HepG2 (cell line): ENCODE results near the gene SLC39A2. TPM values are rescaled to one million over a fixed set of nuclear protein-coding genes. Genes with fewer than 3 reads are reported as not detected.

Experiments used
- FOXO1 ChIP-seq: sonication (generic); formaldehyde crosslinking; IDR thresholded peaks from 2 replicates; pipeline ENCODE4 v1.4.0; 2020; ENCODE audit warnings: missing genetic modification reagents
- HNRNPL ChIP-seq: fragments of 200-400 bp; formaldehyde crosslinking; IDR thresholded peaks from 2 replicates; pipeline ENCODE4 v1.6.1; 2017; ENCODE audit warnings: mild to moderate bottlenecking, low read depth, low read length
- HOXD1 ChIP-seq: sonication (generic); formaldehyde crosslinking; IDR thresholded peaks from 2 replicates; pipeline ENCODE4 v1.5.0; 2020; ENCODE audit warnings: missing genetic modification reagents
- KAT8 ChIP-seq: IDR thresholded peaks from 2 replicates; pipeline ENCODE4 v1.6.1; 2016; ENCODE audit warnings: missing genetic modification reagents, missing compliant biosample characterization
- NFKB2 ChIP-seq: sonication (generic); formaldehyde crosslinking; IDR thresholded peaks from 2 replicates; pipeline ENCODE4 v1.4.0; 2020; ENCODE audit warnings: missing genetic modification reagents, borderline replicate concordance
- TBP ChIP-seq: sonication (generic); formaldehyde crosslinking; IDR thresholded peaks from 2 replicates; pipeline ENCODE4 v1.5.0; 2020; ENCODE audit warnings: missing genetic modification reagents
- ZFP36L1 ChIP-seq: sonication (generic); formaldehyde crosslinking; IDR thresholded peaks from 2 replicates; pipeline ENCODE4 v1.8.0; 2022; ENCODE audit warnings: mild to moderate bottlenecking, missing genetic modification reagents, moderate library complexity
- ZKSCAN1 ChIP-seq: fragments of 150-350 bp; IDR thresholded peaks from 2 replicates; pipeline ENCODE4 v1.6.1; 2014; ENCODE audit warnings: low read length
- ZNF230 ChIP-seq: sonication (generic); formaldehyde crosslinking; IDR thresholded peaks from 2 replicates; pipeline ENCODE4 v1.4.0; 2020; ENCODE audit warnings: mild to moderate bottlenecking, missing genetic modification reagents
- ZNF317 ChIP-seq: sonication (generic); formaldehyde crosslinking; IDR thresholded peaks from 2 replicates; pipeline ENCODE4 v1.5.0; 2020; ENCODE audit warnings: mild to moderate bottlenecking, missing genetic modification reagents
- polyA plus RNA-seq, 8 experiments: library from polyadenylated mRNA; depleted of rRNA in 3 of 8; stranded (reverse) in 7 of 8; unstranded in 1 of 8; fragments of >200 nt; fragmentation: Illumina TruSeq in 4 of 8; extraction: Trizol in 4 of 8; gene quantifications; 2 replicates each; pipeline versions ENCODE4 v1.2.1 to v1.2.3, GENCODE V29; 2011 to 2016; ENCODE audit warnings: low read depth in 4 of 8, missing spikeins in 1 of 8, mixed read lengths in 1 of 8; ENCODE audit not compliant: insufficient read depth in 1 of 8
- total RNA-seq, 5 experiments: library from RNA; depleted of rRNA; stranded (reverse); fragments of >200 nt; fragmentation: Illumina TruSeq; extraction: Trizol; gene quantifications; 2 replicates each; pipeline ENCODE4 v1.2.3, GENCODE V29; 2016; ENCODE audit warnings: low read depth in 1 of 5
- TF ChIP-seq, protein P1 (sequence below): sonication (generic); formaldehyde crosslinking; IDR thresholded peaks from 2 replicates; pipeline ENCODE4 v1.8.1; 2023; ENCODE audit warnings: missing genetic modification reagents, mild to moderate bottlenecking, borderline replicate concordance
- TF ChIP-seq, protein P2 (sequence below): sonication (generic); formaldehyde crosslinking; IDR thresholded peaks from 2 replicates; pipeline ENCODE4 v1.5.1; 2020; ENCODE audit warnings: missing genetic modification reagents, mild to moderate bottlenecking, borderline replicate concordance
- TF ChIP-seq, protein P3 (sequence below): sonication (generic); formaldehyde crosslinking; IDR thresholded peaks from one replicate; pipeline ENCODE4 v1.5.1; 2020; ENCODE audit warnings: mild to moderate bottlenecking, missing genetic modification reagents; ENCODE audit errors: not compliant biosample characterization
- TF ChIP-seq, protein P4 (sequence below): IDR thresholded peaks from 2 replicates; pipeline ENCODE4 v1.6.1; 2016; ENCODE audit warnings: missing genetic modification reagents, missing compliant biosample characterization
- TF ChIP-seq, protein P5 (sequence below), 2 experiments: fragments of 450-650 bp in 1 of 2; sonication (generic) in 1 of 2; formaldehyde crosslinking; IDR thresholded peaks; 2 replicates each; pipeline versions ENCODE4 v1.5.0 to v1.8.0; 2020 to 2022; ENCODE audit warnings: mild to moderate bottlenecking in 1 of 2, missing genetic modification reagents in 1 of 2
- TF ChIP-seq, protein P6 (sequence below): sonication (generic); formaldehyde crosslinking; IDR thresholded peaks from 2 replicates; pipeline ENCODE4 v1.8.1; 2023; ENCODE audit warnings: mild to moderate bottlenecking, missing genetic modification reagents

Gene SLC39A2
- total and polyA plus RNA-seq, 2 of the 13 experiments (the other 11 are each of a cell fraction or from before 2014, with no cell fraction given) = 0.08 to 0.11 TPM

DNA sequence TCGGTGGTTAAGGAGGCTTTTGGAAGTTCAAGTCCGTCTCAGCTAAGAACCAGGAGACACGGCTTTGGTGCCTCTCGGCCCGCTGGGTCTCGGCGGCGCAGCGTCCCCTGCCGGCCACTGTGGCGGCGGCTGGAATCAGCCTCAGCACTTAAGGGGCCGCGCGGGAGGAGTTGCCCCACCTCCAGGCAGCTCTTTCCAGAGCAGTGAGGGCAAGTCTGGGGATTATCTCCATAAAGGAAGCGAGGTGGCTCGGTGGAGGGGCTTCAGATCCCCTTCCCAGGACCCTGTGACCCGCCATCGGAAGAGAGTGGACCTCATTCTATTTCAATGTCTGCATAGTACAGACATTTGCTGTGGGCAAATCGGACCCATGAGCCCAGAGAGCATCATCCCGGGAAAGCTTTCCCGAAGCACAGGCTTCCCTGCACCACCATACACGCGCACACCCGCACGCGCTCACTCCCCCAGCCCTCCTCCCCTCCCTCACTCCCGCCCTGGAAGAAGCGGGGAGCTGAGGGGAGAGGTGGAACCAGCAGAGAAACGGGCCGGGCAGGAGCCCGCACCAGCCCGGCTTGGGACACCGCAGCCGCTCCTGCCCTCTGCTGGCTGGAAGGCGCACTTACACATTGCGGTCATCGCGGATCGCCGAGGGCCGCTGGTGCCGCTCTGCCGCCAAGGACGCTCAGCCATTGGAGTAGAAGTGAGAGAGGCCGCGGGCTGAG, 27.9 kb upstream of the SLC39A2 start (continued):
- TF ChIP-seq, protein P1, sequence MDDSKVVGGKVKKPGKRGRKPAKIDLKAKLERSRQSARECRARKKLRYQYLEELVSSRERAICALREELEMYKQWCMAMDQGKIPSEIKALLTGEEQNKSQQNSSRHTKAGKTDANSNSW (CRISPR knock-in tag) = no peak
- TF ChIP-seq TBP (CRISPR knock-in tag) (no peak), ZKSCAN1 (no peak), ZNF230 (no peak), HOXD1 (no peak), NFKB2 (CRISPR knock-in tag) (peak; percentile 27; the same call in 1 of the 2 replicates), FOXO1 (CRISPR knock-in tag) (peak; percentile 42), KAT8 (CRISPR knock-in tag) (peak; percentile 38), ZNF317 (CRISPR knock-in tag) (0 out of 2 replicates have a peak, but pooled peaks have one; percentile 39), ZFP36L1 (no peak), HNRNPL (no peak)
- TF ChIP-seq, protein P2, sequence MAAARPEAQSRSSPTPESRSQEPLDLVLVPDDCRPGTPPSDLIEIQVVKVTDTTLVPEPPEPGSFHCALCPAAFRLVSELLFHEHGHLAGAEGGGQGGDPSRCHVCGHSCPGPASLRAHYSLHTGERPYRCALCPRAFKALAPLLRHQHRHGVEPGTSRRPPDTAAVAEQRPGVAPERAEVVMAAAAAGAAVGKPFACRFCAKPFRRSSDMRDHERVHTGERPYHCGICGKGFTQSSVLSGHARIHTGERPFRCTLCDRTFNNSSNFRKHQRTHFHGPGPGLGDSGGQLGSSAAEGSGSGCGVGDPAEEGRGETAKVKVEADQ (CRISPR knock-in tag) = peak; percentile 67; the same call in 1 of the 2 replicates
- TF ChIP-seq, protein P3, sequence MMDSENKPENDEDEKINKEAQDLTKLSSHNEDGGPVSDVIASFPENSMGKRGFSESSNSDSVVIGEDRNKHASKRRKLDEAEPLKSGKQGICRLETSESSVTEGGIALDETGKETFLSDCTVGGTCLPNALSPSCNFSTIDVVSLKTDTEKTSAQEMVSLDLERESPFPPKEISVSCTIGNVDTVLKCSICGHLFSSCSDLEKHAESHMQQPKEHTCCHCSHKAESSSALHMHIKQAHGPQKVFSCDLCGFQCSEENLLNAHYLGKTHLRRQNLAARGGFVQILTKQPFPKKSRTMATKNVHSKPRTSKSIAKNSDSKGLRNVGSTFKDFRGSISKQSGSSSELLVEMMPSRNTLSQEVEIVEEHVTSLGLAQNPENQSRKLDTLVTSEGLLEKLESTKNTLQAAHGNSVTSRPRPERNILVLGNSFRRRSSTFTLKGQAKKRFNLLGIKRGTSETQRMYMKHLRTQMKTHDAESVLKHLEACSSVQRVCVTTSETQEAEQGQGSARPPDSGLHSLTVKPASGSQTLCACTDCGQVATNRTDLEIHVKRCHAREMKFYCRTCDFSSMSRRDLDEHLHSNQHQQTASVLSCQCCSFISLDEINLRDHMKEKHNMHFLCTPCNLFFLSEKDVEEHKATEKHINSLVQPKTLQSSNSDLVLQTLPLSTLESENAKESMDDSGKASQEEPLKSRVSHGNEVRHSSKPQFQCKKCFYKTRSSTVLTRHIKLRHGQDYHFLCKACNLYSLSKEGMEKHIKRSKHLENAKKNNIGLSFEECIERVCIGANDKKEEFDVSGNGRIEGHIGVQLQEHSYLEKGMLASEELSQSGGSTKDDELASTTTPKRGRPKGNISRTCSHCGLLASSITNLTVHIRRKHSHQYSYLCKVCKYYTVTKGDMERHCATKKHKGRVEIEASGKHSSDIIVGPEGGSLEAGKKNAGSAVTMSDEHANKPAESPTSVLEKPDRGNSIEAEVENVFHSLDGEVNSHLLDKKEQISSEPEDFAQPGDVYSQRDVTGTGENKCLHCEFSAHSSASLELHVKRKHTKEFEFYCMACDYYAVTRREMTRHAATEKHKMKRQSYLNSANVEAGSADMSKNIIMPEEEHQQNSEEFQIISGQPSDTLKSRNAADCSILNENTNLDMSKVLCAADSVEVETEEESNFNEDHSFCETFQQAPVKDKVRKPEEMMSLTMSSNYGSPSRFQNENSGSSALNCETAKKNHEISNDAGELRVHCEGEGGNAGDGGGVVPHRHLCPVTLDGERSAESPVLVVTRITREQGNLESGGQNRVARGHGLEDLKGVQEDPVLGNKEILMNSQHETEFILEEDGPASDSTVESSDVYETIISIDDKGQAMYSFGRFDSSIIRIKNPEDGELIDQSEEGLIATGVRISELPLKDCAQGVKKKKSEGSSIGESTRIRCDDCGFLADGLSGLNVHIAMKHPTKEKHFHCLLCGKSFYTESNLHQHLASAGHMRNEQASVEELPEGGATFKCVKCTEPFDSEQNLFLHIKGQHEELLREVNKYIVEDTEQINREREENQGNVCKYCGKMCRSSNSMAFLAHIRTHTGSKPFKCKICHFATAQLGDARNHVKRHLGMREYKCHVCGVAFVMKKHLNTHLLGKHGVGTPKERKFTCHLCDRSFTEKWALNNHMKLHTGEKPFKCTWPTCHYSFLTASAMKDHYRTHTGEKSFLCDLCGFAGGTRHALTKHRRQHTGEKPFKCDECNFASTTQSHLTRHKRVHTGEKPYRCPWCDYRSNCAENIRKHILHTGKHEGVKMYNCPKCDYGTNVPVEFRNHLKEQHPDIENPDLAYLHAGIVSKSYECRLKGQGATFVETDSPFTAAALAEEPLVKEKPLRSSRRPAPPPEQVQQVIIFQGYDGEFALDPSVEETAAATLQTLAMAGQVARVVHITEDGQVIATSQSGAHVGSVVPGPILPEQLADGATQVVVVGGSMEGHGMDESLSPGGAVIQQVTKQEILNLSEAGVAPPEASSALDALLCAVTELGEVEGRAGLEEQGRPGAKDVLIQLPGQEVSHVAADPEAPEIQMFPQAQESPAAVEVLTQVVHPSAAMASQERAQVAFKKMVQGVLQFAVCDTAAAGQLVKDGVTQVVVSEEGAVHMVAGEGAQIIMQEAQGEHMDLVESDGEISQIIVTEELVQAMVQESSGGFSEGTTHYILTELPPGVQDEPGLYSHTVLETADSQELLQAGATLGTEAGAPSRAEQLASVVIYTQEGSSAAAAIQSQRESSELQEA (CRISPR knock-in tag) = peak; percentile 65
- TF ChIP-seq, protein P4, sequence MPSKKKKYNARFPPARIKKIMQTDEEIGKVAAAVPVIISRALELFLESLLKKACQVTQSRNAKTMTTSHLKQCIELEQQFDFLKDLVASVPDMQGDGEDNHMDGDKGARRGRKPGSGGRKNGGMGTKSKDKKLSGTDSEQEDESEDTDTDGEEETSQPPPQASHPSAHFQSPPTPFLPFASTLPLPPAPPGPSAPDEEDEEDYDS (CRISPR knock-in tag) = peak; percentile 51
- TF ChIP-seq, protein P5, sequence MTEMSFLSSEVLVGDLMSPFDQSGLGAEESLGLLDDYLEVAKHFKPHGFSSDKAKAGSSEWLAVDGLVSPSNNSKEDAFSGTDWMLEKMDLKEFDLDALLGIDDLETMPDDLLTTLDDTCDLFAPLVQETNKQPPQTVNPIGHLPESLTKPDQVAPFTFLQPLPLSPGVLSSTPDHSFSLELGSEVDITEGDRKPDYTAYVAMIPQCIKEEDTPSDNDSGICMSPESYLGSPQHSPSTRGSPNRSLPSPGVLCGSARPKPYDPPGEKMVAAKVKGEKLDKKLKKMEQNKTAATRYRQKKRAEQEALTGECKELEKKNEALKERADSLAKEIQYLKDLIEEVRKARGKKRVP (CRISPR knock-in tag; IDR thresholded peaks at IDR 0.05) = 0 out of 4 replicates have a peak, but pooled peaks of 1 of the 2 experiments have one; percentile 25
- TF ChIP-seq, protein P6, sequence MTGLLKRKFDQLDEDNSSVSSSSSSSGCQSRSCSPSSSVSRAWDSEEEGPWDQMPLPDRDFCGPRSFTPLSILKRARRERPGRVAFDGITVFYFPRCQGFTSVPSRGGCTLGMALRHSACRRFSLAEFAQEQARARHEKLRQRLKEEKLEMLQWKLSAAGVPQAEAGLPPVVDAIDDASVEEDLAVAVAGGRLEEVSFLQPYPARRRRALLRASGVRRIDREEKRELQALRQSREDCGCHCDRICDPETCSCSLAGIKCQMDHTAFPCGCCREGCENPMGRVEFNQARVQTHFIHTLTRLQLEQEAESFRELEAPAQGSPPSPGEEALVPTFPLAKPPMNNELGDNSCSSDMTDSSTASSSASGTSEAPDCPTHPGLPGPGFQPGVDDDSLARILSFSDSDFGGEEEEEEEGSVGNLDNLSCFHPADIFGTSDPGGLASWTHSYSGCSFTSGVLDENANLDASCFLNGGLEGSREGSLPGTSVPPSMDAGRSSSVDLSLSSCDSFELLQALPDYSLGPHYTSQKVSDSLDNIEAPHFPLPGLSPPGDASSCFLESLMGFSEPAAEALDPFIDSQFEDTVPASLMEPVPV (CRISPR knock-in tag) = 0 out of 2 replicates have a peak, but pooled peaks have one; percentile 59
